ENCODE results near the gene MS4A14.

The MS4A14 gene

DNA sequence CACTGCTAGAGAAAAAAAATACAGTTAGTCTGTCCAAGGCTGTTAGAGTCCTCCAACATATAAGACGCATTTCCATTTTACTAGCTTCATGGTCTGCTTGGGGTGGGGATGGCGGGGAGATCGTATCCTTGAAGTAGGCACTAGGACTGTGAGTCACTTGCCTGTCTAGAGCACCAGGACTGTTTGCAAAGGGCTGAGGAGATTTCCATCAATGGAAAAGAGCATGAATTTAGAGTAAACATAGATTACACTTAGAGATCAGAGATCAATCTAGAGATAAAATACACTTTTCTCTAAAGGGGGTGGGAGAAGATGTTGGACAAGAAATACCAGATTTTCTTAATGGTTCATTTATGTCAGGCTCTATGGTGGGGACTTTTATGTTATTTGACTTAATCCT is 19.7 kb upstream of the MS4A14 start:
- H3K27me3 ChIP-seq, result no peaks in the 10 kb centered on the region
- no peak overlapping the region for H3K4me3 ChIP-seq (ENCODE audit: low read depth, low read length)

DNA sequence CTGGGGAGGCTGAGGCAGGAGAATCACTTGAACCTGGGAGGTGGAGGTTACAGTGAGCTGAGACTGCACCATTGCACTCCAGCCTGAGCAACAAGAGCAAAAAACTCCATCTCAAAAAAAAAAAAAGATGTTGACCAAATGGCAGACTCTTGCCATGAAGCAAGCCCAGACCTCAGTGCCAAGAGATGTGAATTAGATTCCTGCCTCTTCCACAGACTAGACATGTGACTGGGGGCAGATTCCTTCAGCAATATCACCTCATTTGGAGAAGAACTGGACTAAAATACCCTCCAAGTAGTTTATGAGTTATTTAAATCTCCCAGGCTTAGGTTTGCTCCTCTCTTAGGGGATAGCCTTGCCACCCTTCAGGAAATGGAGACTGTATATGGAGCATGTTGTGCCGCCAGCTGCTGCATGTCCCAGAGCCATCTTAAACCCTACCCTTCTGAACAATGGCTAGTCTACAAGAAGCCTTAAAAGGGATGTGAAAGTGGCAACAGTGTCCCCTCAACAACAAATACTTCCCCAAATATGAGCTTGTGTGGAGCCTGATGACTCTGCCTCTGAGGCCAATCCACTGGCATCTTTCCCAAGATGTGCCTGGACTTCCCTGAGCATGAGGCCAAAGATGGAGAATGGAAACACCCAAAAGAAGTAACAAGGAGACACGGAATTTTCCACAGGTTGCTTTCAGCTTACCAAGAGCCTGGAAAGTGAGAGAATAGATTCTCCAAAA is 18.7 kb upstream of the MS4A14 start:
- Histone ChIP-seq H3K36me3 (no peaks in the 10 kb centered on the region), H3K27me3 (no peaks in the 10 kb centered on the region), H3K9me3 (no peaks in the 10 kb centered on the region), H3K4me1 (no peaks in the 10 kb centered on the region), H3K4me3 (ENCODE audit: low read depth, low read length) (no peak overlapping the region)
- TF ChIP-seq, protein P1, sequence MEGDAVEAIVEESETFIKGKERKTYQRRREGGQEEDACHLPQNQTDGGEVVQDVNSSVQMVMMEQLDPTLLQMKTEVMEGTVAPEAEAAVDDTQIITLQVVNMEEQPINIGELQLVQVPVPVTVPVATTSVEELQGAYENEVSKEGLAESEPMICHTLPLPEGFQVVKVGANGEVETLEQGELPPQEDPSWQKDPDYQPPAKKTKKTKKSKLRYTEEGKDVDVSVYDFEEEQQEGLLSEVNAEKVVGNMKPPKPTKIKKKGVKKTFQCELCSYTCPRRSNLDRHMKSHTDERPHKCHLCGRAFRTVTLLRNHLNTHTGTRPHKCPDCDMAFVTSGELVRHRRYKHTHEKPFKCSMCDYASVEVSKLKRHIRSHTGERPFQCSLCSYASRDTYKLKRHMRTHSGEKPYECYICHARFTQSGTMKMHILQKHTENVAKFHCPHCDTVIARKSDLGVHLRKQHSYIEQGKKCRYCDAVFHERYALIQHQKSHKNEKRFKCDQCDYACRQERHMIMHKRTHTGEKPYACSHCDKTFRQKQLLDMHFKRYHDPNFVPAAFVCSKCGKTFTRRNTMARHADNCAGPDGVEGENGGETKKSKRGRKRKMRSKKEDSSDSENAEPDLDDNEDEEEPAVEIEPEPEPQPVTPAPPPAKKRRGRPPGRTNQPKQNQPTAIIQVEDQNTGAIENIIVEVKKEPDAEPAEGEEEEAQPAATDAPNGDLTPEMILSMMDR (IDR thresholded peaks at IDR 0.05; ENCODE audit: low read depth, low read length), result no peak
- DNase-seq, result no peak

More for the DNA sequence above, 19.7 kb upstream of the MS4A14 start:
- Histone ChIP-seq H3K36me3 (no peaks in the 10 kb centered on the region), H3K9me3 (no peaks in the 10 kb centered on the region), H3K4me1 (no peaks in the 10 kb centered on the region)
- TF ChIP-seq, protein P1 (IDR thresholded peaks at IDR 0.05; ENCODE audit: low read depth, low read length), result no peak
- DNase-seq, result no peak

DNA sequence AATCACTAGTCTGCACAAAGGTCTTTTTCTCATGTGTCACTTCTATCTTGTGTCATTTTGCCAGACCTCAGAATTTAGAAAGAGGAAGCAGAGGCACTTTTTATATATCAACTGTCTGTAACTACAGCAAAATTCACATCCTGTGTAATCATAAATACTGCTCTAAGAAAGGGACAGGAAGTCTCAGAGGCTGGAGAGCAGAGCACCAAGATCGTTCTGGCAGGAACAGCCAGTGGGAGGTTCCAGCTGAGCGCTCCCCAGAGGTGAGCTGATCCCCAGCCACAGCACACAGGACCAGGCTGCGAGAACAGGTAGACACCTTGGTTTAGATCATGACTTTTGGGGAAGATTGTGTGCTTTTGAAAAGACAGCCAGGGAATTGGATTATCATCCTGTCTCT is 17.9 kb upstream of the MS4A14 start, which contains the start of gene MS4A7:
Gene MS4A7, plus strand, starts transcription at position 179 of the 400 bp plus-strand sequence. CDS start 4,610 bp downstream, outside the sequence.
- Histone ChIP-seq H3K4me1 (no peaks in the 10 kb centered on the region), H3K9me3 (no peaks in the 10 kb centered on the region), H3K4me3 (ENCODE audit: low read depth, low read length) (no peak within 1 kb of the TSS), H3K27me3 (no peaks in the 10 kb centered on the region), H3K36me3 (no peaks in the 10 kb centered on the region)
- TF ChIP-seq, protein P1 (IDR thresholded peaks at IDR 0.05; ENCODE audit: low read depth, low read length), result no peak
- DNase-seq, result no peak

DNA sequence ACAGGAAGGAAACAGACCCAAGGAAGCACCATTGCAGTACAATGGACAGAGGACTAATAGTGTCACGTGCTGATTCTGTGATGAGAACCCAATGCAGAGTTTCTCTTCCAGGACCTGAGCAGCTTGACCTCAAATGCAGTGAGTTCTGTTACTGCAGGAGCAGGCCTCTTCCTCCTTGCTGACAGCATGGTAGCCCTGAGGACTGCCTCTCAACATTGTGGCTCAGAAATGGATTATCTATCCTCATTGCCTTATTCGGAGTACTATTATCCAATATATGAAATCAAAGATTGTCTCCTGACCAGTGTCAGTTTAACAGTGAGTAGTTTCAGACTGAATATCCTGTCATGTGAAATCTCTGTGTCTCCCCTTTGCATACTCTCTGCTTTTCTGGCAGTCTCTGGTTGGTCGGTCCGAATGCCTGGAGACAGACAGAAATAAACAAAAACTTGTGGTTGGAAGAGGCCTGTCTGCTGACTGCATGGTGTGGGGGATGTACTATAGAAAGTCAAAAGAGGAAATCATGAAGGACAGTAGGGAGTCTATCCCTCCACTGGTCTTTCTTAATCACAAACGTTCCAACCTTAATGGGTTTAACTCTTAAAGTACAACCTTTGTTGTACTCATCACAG is 6.9 kb upstream of the MS4A14 start:
- no peak for DNase-seq
- Histone ChIP-seq H3K4me1 (no peaks in the 10 kb centered on the region), H3K9me3 (no peaks in the 10 kb centered on the region), H3K27me3 (no peaks in the 10 kb centered on the region), H3K36me3 (no peaks in the 10 kb centered on the region), H3K4me3 (ENCODE audit: low read depth, low read length) (no peak overlapping the region)
- TF ChIP-seq, protein P1 (IDR thresholded peaks at IDR 0.05; ENCODE audit: low read depth, low read length), result no peak

DNA sequence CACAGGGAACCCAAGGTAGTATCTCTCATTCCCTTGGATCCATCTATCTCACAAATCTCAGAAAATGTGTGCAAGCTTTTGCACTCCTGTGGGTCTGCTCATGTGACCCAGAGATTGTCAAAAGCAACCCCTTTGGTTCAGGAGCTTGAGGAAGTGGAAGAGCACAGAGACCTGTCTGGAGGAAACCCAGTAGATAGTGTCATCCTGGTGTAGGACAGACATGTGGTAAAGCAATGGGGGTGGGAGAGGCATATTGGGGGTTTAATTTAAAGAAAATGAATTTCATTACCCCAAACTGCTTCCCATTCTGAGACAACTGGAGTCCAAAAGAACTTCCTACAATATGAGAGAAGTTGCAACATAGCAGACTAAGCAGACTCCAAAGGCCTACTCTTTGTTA is 5.8 kb upstream of the MS4A14 start:
- no peaks in the 10 kb centered on the region for H3K27me3 ChIP-seq
- no peaks in the 10 kb centered on the region for H3K9me3 ChIP-seq
- TF ChIP-seq, protein P1 (IDR thresholded peaks at IDR 0.05; ENCODE audit: low read depth, low read length), result no peak
- H3K36me3 ChIP-seq, result no peaks in the 10 kb centered on the region
- H3K4me3 ChIP-seq (ENCODE audit: low read depth, low read length), result no peak overlapping the region
- no peak for DNase-seq
- H3K4me1 ChIP-seq, result no peaks in the 10 kb centered on the region

DNA sequence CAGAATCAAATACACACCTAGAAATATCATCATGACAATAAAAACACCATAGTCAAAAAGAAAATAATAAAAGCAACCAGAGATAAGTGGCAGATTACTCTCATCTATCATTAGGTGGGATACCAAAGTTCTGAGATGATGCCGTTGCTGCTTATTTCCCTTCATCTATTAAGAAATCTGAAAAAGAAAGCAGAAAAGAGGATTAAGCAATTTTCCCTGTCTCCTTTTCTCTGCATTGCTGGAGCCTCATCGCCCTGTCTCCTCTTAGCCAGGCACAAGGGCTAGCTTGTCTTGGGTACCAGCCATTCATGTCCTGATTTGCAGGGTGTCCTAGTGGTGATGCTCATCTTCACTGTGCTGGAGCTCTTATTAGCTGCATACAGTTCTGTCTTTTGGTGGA is 3.9 kb upstream of the MS4A14 start:
- no peak for DNase-seq

More for the DNA sequence above, 3.9 kb upstream of the MS4A14 start:
- Histone ChIP-seq H3K36me3 (no peaks in the 10 kb centered on the region), H3K4me3 (ENCODE audit: low read depth, low read length) (no peak overlapping the region), H3K9me3 (no peaks in the 10 kb centered on the region), H3K4me1 (no peaks in the 10 kb centered on the region), H3K27me3 (no peaks in the 10 kb centered on the region)
- TF ChIP-seq, protein P1 (IDR thresholded peaks at IDR 0.05; ENCODE audit: low read depth, low read length), result no peak
